ENCODE data around the gene CDADC1.
"Not testable (repeated sequence)": the region's sequence is repeated elsewhere in the genome, so short reads cannot be mapped to it uniquely, and the experiment has no call there.

The CDADC1 gene

GRCh38 chr13:49238621-49239020 is 9.1 kb upstream of the CDADC1 start:
- no peak for DNase-seq

- peak; percentile 21 for DNase-seq
Measured at GRCh38 chr13:49240017-49240416, 7.7 kb upstream of the CDADC1 start.

- DNase-seq: no peak
Measured at GRCh38 chr13:49241296-49241695, 6.4 kb upstream of the CDADC1 start.

- DNase-seq: no peak
Measured at GRCh38 chr13:49245101-49245500, 2.6 kb upstream of the CDADC1 start.

GRCh38 chr13:49246850-49247642 is 679 bp upstream of the CDADC1 start:
- DNase-seq: no peak

GRCh38 chr13:49248622-49249002 is 887 bp downstream of the CDADC1 start:
- no peak for DNase-seq

GRCh38 chr13:49251326-49251725 is 3.6 kb downstream of the CDADC1 start:
- no peak for DNase-seq

GRCh38 chr13:49253310-49253709 is 5.6 kb downstream of the CDADC1 start:
- DNase-seq: no peak

GRCh38 chr13:49254007-49254406 is 6.3 kb downstream of the CDADC1 start:
- DNase-seq: no peak

- no peak for DNase-seq
Measured at GRCh38 chr13:49256841-49257240, 9.1 kb downstream of the CDADC1 start.

GRCh38 chr13:49258089-49258796 is 10.5 kb downstream of the CDADC1 start:
- DNase-seq: no peak

- DNase-seq: no peak
Measured at GRCh38 chr13:49259586-49259985, 11.9 kb downstream of the CDADC1 start.

GRCh38 chr13:49262634-49263033 is 14.9 kb downstream of the CDADC1 start:
- DNase-seq: no peak

GRCh38 chr13:49265822-49266221 is 18.1 kb downstream of the CDADC1 start:
- DNase-seq: no peak

- no peak for DNase-seq
Measured at GRCh38 chr13:49271264-49271663, 23.5 kb downstream of the CDADC1 start.

GRCh38 chr13:49272296-49272695 is 24.6 kb downstream of the CDADC1 start:
- no peak for DNase-seq

- DNase-seq: no peak
Measured at GRCh38 chr13:49278211-49278610, 30.5 kb downstream of the CDADC1 start.

- no peak for DNase-seq
Measured at GRCh38 chr13:49279112-49279511, 31.4 kb downstream of the CDADC1 start.

- DNase-seq: no peak
Measured at GRCh38 chr13:49279885-49280284, 32.2 kb downstream of the CDADC1 start.

- no peak for DNase-seq
Measured at GRCh38 chr13:49287995-49288394, 40.3 kb downstream of the CDADC1 start.

- DNase-seq: no peak
Measured at GRCh38 chr13:49288458-49288857, 40.7 kb downstream of the CDADC1 start.

GRCh38 chr13:49292742-49293486 is 45.2 kb downstream of the CDADC1 start:
- no peak for DNase-seq

GRCh38 chr13:49294723-49295122 is 47.0 kb downstream of the CDADC1 start:
- not testable (repeated sequence) for DNase-seq

- DNase-seq: no peak
Measured at GRCh38 chr13:49295244-49295643, 47.5 kb downstream of the CDADC1 start.
